Neural cell (in vitro differentiated cells): Measurements from ENCODE around the gene UGT1A3. TPM values are rescaled to one million over a fixed set of nuclear protein-coding genes. Genes with fewer than 3 reads are reported as not detected.

Source experiments
- H2AFZ ChIP-seq: fragments of 200-600, 300-800 bp; sonication (generic), shearing (Covaris generic); 2 replicates; pipeline ENCODE4 v1.6.0; 2014; ENCODE audit warnings: low read depth, mild to moderate bottlenecking, antibody characterized with exemption, low read length, moderate library complexity
- H3F3A ChIP-seq: fragments of 200-600 bp; shearing (Covaris generic); 2 replicates; pipeline ENCODE4 v1.6.1; 2016; ENCODE audit warnings: mild to moderate bottlenecking, moderate library complexity, mixed read lengths, antibody characterized with exemption, low read length; ENCODE audit not compliant: insufficient read depth, poor library complexity, severe bottlenecking
- H3K27ac ChIP-seq: fragments of 200-600, 300-800 bp; sonication (generic), shearing (Covaris generic); 2 replicates; pipeline ENCODE4 v1.5.1; 2014; ENCODE audit warnings: mild to moderate bottlenecking, low read length, moderate library complexity
- H3K27me3 ChIP-seq: fragments of 300-800, 200-600 bp; sonication (generic), shearing (Covaris generic); 2 replicates; pipeline ENCODE4 v1.6.0; 2014; ENCODE audit warnings: mild to moderate bottlenecking, low read depth, low read length, moderate library complexity; ENCODE audit not compliant: insufficient read depth
- H3K36me3 ChIP-seq: fragments of 300-800, 200-600 bp; sonication (generic), shearing (Covaris generic); 2 replicates; pipeline ENCODE4 v1.5.1; 2014; ENCODE audit warnings: mild to moderate bottlenecking, antibody characterized with exemption, low read length, moderate library complexity; ENCODE audit not compliant: insufficient read depth
- H3K4me2 ChIP-seq: fragments of 300-800, 200-600 bp; sonication (generic), shearing (Covaris generic); 2 replicates; pipeline ENCODE4 v1.6.0; 2014; ENCODE audit warnings: mild to moderate bottlenecking, low read length
- H3K4me3 ChIP-seq: fragments of 300-800, 200-600 bp; sonication (generic), shearing (Covaris generic); 2 replicates; pipeline ENCODE4 v1.5.1; 2014; ENCODE audit warnings: mild to moderate bottlenecking, low read length, moderate library complexity
- H3K79me2 ChIP-seq: fragments of 200-600 bp; shearing (Covaris generic); replicated peaks from 2 replicates; pipeline ENCODE4 v1.6.0; 2014; ENCODE audit warnings: mild to moderate bottlenecking, low read length, moderate library complexity; ENCODE audit not compliant: insufficient read depth
- H3K9ac ChIP-seq: fragments of 300-800, 200-600 bp; sonication (generic), shearing (Covaris generic); 2 replicates; pipeline ENCODE4 v1.6.1; 2016; ENCODE audit warnings: mild to moderate bottlenecking, low read length, mixed read lengths
- H3K9me2 ChIP-seq: fragments of 200-600 bp; shearing (Covaris generic); 2 replicates; pipeline ENCODE4 v1.6.1; 2016; ENCODE audit warnings: mild to moderate bottlenecking, low read length, mixed read lengths; ENCODE audit not compliant: insufficient read depth
- H3K9me3 ChIP-seq: fragments of 200-600, 300-800 bp; sonication (generic), shearing (Covaris generic); 2 replicates; pipeline ENCODE4 v1.6.1; 2016; ENCODE audit warnings: mild to moderate bottlenecking, mixed run types, low read length, moderate library complexity, mixed read lengths
- H4K20me1 ChIP-seq: fragments of 200-600 bp; shearing (Covaris generic); 2 replicates; pipeline ENCODE4 v1.6.1; 2016; ENCODE audit warnings: mild to moderate bottlenecking, mixed run types; ENCODE audit not compliant: insufficient read depth
- EP300 ChIP-seq: fragments of 450-650 bp; conservative IDR thresholded peaks from 2 replicates; pipeline ENCODE4 v1.6.1; 2014; ENCODE audit warnings: antibody characterized with exemption, mild to moderate bottlenecking, moderate library complexity; ENCODE audit not compliant: poor library complexity, severe bottlenecking
- EZH2 ChIP-seq: fragments of 200-600, 300-800 bp; shearing (Covaris generic), sonication (generic); IDR thresholded peaks from 2 replicates; pipeline ENCODE4 v1.6.1; 2014; ENCODE audit warnings: antibody characterized with exemption, low read length, borderline replicate concordance, mild to moderate bottlenecking; ENCODE audit not compliant: insufficient read depth, poor library complexity, severe bottlenecking
- MXI1 ChIP-seq: fragments of 450-650 bp; conservative IDR thresholded peaks from 2 replicates; pipeline ENCODE4 v1.6.1; 2014; ENCODE audit warnings: antibody characterized with exemption, mild to moderate bottlenecking; ENCODE audit not compliant: poor library complexity, severe bottlenecking
- POLR2AphosphoS5 ChIP-seq: IDR thresholded peaks from 2 replicates; pipeline ENCODE4 v1.6.1; 2012
- RAD21 ChIP-seq: fragments of 450-650 bp; conservative IDR thresholded peaks from 2 replicates; pipeline ENCODE4 v1.6.1; 2014; ENCODE audit warnings: antibody characterized with exemption, mild to moderate bottlenecking, moderate library complexity
- SMC3 ChIP-seq: fragments of 450-650 bp; conservative IDR thresholded peaks from 2 replicates; pipeline ENCODE4 v1.6.1; 2014; ENCODE audit warnings: antibody characterized with exemption, mild to moderate bottlenecking, moderate library complexity; ENCODE audit not compliant: poor library complexity
- TAF1 ChIP-seq: IDR thresholded peaks from 2 replicates; pipeline ENCODE4 v1.6.1; 2012; ENCODE audit warnings: low read depth
- polyA plus RNA-seq: library from polyadenylated mRNA; depleted of rRNA; stranded (reverse); fragments of >200 nt; gene quantifications from 2 replicates; pipeline ENCODE4 v1.2.3, GENCODE V29; 2014
- TF ChIP-seq, protein P1 (sequence below): fragments of 450-650 bp; IDR thresholded peaks from 2 replicates; pipeline ENCODE4 v1.5.1; 2014; ENCODE audit warnings: antibody characterized with exemption, mild to moderate bottlenecking, moderate library complexity; ENCODE audit not compliant: poor library complexity, severe bottlenecking
- TF ChIP-seq, protein P2 (sequence below): IDR thresholded peaks from 2 replicates; pipeline ENCODE4 v1.6.1; 2012; ENCODE audit warnings: borderline replicate concordance

UGT1A3 gene
- polyA plus RNA-seq, 1 donor from 2014 or later: not detected

DNA sequence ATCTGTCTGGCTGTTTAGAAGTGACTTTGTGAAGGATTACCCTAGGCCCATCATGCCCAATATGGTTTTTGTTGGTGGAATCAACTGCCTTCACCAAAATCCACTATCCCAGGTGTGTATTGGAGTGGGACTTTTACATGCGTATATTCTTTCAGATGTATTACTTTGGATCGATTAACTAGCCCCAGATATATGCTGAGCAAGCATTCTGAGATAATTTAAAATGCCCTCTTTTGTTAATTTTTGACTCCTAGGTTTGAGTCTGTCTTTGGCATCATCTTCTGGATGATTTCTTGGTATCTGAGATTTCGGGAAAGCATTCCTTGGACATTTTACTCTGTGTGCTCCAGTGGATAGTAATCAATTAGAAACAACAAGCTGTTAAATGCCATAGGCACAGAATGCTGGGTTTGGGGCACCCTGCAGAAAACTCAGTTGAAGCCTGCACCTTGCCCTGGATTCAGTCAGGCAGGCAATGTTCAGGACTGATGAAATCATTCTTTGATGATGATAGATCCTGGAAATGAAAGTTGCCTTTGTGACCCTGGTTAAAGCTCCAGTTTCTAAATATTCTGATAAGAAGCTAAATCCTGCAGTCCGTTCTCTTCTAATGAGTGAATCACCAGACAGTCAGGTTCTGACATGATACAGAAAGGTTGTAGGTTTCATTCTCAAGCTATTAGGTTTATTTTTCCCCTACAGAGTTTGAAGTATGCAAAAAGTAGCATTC lies 32.4 kb downstream of the UGT1A3 start:
- Histone ChIP-seq H3K4me3 (no peak overlapping the region), H4K20me1 (no peaks in the 10 kb centered on the region), H3K79me2 (no peaks in the 10 kb centered on the region), H3F3A (no peaks in the 10 kb centered on the region), H3K27ac (no peak overlapping the region), H3K9me2 (no peaks in the 10 kb centered on the region), H3K27me3 (no peaks in the 10 kb centered on the region), H3K9ac (no peak overlapping the region), H3K9me3 (no peaks in the 10 kb centered on the region), H3K4me2 (no peak overlapping the region), H3K36me3 (no peaks in the 10 kb centered on the region), H2AFZ (no peak overlapping the region)
- TF ChIP-seq SMC3 (no peak), TAF1 (no peak), EP300 (no peak), POLR2AphosphoS5 (no peak), EZH2 (no peak), RAD21 (no peak), MXI1 (no peak)
- TF ChIP-seq, protein P1, sequence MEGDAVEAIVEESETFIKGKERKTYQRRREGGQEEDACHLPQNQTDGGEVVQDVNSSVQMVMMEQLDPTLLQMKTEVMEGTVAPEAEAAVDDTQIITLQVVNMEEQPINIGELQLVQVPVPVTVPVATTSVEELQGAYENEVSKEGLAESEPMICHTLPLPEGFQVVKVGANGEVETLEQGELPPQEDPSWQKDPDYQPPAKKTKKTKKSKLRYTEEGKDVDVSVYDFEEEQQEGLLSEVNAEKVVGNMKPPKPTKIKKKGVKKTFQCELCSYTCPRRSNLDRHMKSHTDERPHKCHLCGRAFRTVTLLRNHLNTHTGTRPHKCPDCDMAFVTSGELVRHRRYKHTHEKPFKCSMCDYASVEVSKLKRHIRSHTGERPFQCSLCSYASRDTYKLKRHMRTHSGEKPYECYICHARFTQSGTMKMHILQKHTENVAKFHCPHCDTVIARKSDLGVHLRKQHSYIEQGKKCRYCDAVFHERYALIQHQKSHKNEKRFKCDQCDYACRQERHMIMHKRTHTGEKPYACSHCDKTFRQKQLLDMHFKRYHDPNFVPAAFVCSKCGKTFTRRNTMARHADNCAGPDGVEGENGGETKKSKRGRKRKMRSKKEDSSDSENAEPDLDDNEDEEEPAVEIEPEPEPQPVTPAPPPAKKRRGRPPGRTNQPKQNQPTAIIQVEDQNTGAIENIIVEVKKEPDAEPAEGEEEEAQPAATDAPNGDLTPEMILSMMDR: no peak
- TF ChIP-seq, protein P2, sequence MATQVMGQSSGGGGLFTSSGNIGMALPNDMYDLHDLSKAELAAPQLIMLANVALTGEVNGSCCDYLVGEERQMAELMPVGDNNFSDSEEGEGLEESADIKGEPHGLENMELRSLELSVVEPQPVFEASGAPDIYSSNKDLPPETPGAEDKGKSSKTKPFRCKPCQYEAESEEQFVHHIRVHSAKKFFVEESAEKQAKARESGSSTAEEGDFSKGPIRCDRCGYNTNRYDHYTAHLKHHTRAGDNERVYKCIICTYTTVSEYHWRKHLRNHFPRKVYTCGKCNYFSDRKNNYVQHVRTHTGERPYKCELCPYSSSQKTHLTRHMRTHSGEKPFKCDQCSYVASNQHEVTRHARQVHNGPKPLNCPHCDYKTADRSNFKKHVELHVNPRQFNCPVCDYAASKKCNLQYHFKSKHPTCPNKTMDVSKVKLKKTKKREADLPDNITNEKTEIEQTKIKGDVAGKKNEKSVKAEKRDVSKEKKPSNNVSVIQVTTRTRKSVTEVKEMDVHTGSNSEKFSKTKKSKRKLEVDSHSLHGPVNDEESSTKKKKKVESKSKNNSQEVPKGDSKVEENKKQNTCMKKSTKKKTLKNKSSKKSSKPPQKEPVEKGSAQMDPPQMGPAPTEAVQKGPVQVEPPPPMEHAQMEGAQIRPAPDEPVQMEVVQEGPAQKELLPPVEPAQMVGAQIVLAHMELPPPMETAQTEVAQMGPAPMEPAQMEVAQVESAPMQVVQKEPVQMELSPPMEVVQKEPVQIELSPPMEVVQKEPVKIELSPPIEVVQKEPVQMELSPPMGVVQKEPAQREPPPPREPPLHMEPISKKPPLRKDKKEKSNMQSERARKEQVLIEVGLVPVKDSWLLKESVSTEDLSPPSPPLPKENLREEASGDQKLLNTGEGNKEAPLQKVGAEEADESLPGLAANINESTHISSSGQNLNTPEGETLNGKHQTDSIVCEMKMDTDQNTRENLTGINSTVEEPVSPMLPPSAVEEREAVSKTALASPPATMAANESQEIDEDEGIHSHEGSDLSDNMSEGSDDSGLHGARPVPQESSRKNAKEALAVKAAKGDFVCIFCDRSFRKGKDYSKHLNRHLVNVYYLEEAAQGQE: no peak

DNA sequence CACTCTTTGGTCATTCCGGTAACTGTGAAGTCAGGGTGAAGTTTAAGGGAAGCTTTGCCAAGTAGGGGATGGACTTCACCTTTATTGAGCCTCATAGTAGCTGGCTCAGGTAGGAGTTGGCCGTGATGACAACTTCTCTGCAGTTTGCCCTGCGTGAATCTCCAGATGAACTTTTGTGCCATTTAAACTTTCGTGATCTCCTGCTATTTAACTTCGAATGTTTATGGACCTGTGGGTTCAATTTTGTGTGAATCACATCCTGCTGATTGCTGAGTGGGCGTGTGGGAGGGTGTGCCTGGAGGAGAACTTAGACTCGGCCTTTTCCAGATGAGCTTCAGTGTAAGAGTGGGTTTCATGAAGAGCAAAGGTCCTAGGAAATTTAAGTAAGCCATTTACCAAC lies 35.4 kb downstream of the UGT1A3 start:
- no peak overlapping the region for H3K4me2 ChIP-seq

More for the DNA sequence above, 35.4 kb downstream of the UGT1A3 start:
- Histone ChIP-seq H3K9me3 (no peaks in the 10 kb centered on the region), H3K9ac (no peak overlapping the region), H3F3A (no peaks in the 10 kb centered on the region), H3K9me2 (no peaks in the 10 kb centered on the region), H3K4me3 (no peak overlapping the region), H4K20me1 (no peaks in the 10 kb centered on the region), H3K79me2 (no peaks in the 10 kb centered on the region), H3K36me3 (no peaks in the 10 kb centered on the region), H3K27ac (no peak overlapping the region), H3K27me3 (no peaks in the 10 kb centered on the region), H2AFZ (no peak overlapping the region)
- TF ChIP-seq EP300 (no peak), POLR2AphosphoS5 (no peak), EZH2 (no peak), TAF1 (no peak), MXI1 (no peak), SMC3 (no peak), RAD21 (no peak)
- TF ChIP-seq, protein P1: no peak
- TF ChIP-seq, protein P2: no peak
